Neural progenitor cell (in vitro differentiated cells): ENCODE results near the gene PAX9.

Experiments used
- CTCF ChIP-seq: fragments of 200-600 bp; sonication (generic); IDR thresholded peaks from 2 replicates; pipeline ENCODE4 v1.5.1; 2017; ENCODE audit warnings: antibody characterized with exemption, mild to moderate bottlenecking
- EZH2 ChIP-seq: fragments of 200-600 bp; sonication (generic); IDR thresholded peaks from 2 replicates; pipeline ENCODE4 v1.6.1; 2017; ENCODE audit warnings: antibody characterized with exemption, mild to moderate bottlenecking, moderate library complexity
- EZH2phosphoT487 ChIP-seq: fragments of 200-600 bp; sonication (generic); IDR thresholded peaks from 2 replicates; pipeline ENCODE4 v1.6.1; 2017; ENCODE audit warnings: antibody characterized with exemption

GRCh38 chr14:36647824-36648753, 13.6 kb upstream of the PAX9 start:
- TF ChIP-seq CTCF (peak; percentile 75), EZH2 (peak; percentile 65), EZH2phosphoT487 (no peak)
